DND-41 (cell line): ENCODE data around the gene PPP4C.
A peak's percentile ranks its signal among the peaks of the same experiment; 100 is the strongest.

Source experiments
- ATAC-seq: fragments of 200-7000 bp; cut with Tn5 transposase; 3 replicates; pipeline ENCODE4 v1.9.1; 2021; ENCODE audit warnings: low read depth; ENCODE audit not compliant: insufficient read depth
- DNase-seq: peaks from one replicate; pipeline ENCODE4 v3.0.0-alpha.2; 2020
- H2AFZ ChIP-seq: 2 replicates; pipeline ENCODE4 v1.6.0; 2012; ENCODE audit warnings: low read depth, low read length
- H3K27ac ChIP-seq: 2 replicates; pipeline ENCODE4 v1.5.1; 2012; ENCODE audit warnings: low read length, inconsistent platforms
- H3K27me3 ChIP-seq: fragments of 200-600 bp; sonication (generic); 2 replicates; pipeline ENCODE4 v1.6.0; 2012; ENCODE audit warnings: low read length, mild to moderate bottlenecking, inconsistent platforms; ENCODE audit not compliant: insufficient read depth, poor library complexity
- H3K36me3 ChIP-seq: 2 replicates; pipeline ENCODE4 v1.5.1; 2012; ENCODE audit warnings: low read length, inconsistent platforms; ENCODE audit not compliant: insufficient read depth
- H3K4me1 ChIP-seq: 2 replicates; pipeline ENCODE4 v1.5.1; 2012; ENCODE audit warnings: mild to moderate bottlenecking, low read length; ENCODE audit not compliant: insufficient read depth
- H3K4me2 ChIP-seq: 2 replicates; pipeline ENCODE4 v1.6.0; 2012; ENCODE audit warnings: mild to moderate bottlenecking, moderate library complexity, low read length, inconsistent platforms; ENCODE audit not compliant: insufficient read depth
- H3K4me3 ChIP-seq, 2 experiments: fragments of 200-600 bp in 1 of 2; shearing (Covaris generic) in 1 of 2; 2 replicates each; pipeline ENCODE4 v1.5.1; 2012 to 2016; ENCODE audit warnings: inconsistent platforms in 2 of 2, low read length in 2 of 2, mild to moderate bottlenecking in 2 of 2, low read depth in 1 of 2, moderate library complexity in 1 of 2
- H3K79me2 ChIP-seq: 2 replicates; pipeline ENCODE4 v1.6.0; 2012; ENCODE audit warnings: low read length, inconsistent platforms; ENCODE audit not compliant: insufficient read depth
- H3K9ac ChIP-seq: 2 replicates; pipeline ENCODE4 v1.6.0; 2012; ENCODE audit warnings: low read depth, mild to moderate bottlenecking, inconsistent platforms, low read length, moderate library complexity
- H3K9me3 ChIP-seq: 2 replicates; pipeline ENCODE4 v1.5.1; 2012; ENCODE audit warnings: low read length, moderate library complexity, mild to moderate bottlenecking, inconsistent platforms; ENCODE audit not compliant: insufficient read depth, severe bottlenecking
- H4K20me1 ChIP-seq: 2 replicates; pipeline ENCODE4 v1.6.0; 2012; ENCODE audit warnings: low read length; ENCODE audit not compliant: insufficient read depth
- EZH2 ChIP-seq: IDR thresholded peaks from 3 replicates; pipeline ENCODE4 v1.6.1; 2012; ENCODE audit warnings: borderline replicate concordance, low read depth, mild to moderate bottlenecking, moderate library complexity, low read length, inconsistent platforms; ENCODE audit not compliant: severe bottlenecking
- TF ChIP-seq, protein P1 (sequence below): IDR thresholded peaks from 2 replicates; pipeline ENCODE4 v1.5.1; 2012; ENCODE audit warnings: borderline replicate concordance, low read length, moderate library complexity, mild to moderate bottlenecking; ENCODE audit not compliant: poor library complexity, severe bottlenecking; ENCODE audit errors: extremely low read depth

PPP4C gene

DNA sequence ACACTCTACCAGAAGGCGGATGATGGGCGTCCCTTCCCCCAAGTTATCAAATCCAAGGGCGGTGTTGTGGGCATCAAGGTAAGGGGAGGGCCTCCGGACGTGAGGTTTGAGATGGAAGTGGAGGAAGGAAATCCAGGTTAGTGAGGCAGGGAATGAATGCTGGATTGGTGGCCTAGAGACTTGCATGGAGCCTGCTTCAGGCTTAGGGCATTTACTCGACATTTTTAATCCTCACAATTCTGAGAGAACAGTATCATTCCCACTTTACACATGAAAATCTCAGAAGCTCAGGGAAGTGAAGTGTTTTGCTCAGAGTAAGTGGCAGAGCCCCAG, 8.2 kb upstream of the PPP4C start:
- peak overlapping the region; percentile 94 for H3K9ac ChIP-seq
- H3K79me2 ChIP-seq, result peaks cover 66% of the 10 kb centered on the region
- peak overlapping the region; percentile 83; the same call in 1 of the 2 replicates for H3K27ac ChIP-seq

DNA sequence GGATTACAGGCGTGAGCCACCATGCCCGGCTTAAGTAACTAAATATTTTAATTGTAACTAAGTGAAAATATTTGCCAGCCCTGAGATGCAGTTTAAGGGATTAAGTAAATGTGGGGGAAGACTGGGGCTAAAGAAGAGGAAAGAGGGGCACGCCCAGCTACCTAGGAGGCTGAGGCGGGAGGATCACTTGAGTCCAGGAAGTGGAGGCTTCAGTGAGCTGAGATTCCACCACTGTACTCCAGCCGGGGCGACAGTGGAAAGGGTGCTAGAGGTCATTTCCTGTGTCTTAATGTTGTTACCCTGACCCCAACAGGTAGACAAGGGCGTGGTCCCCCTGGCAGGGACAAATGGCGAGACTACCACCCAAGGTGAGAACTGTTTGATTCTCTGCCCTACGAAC, 7.5 kb upstream of the PPP4C start:
- H3K4me3 ChIP-seq, result no peak overlapping the region
- TF ChIP-seq EZH2, result no peak
- TF ChIP-seq, protein P1, sequence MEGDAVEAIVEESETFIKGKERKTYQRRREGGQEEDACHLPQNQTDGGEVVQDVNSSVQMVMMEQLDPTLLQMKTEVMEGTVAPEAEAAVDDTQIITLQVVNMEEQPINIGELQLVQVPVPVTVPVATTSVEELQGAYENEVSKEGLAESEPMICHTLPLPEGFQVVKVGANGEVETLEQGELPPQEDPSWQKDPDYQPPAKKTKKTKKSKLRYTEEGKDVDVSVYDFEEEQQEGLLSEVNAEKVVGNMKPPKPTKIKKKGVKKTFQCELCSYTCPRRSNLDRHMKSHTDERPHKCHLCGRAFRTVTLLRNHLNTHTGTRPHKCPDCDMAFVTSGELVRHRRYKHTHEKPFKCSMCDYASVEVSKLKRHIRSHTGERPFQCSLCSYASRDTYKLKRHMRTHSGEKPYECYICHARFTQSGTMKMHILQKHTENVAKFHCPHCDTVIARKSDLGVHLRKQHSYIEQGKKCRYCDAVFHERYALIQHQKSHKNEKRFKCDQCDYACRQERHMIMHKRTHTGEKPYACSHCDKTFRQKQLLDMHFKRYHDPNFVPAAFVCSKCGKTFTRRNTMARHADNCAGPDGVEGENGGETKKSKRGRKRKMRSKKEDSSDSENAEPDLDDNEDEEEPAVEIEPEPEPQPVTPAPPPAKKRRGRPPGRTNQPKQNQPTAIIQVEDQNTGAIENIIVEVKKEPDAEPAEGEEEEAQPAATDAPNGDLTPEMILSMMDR, result no peak
- H3K4me1 ChIP-seq, result peaks cover 46% of the 10 kb centered on the region

More for the DNA sequence above, 8.2 kb upstream of the PPP4C start:
- no peak for ATAC-seq
- no peaks in the 10 kb centered on the region for H3K9me3 ChIP-seq
- peaks cover 69% of the 10 kb centered on the region for H3K36me3 ChIP-seq
- H3K4me3 ChIP-seq, result peak overlapping the region in 1 of 2 experiments; percentile 89; a peak in 2 of 4 replicates
- H2AFZ ChIP-seq, result no peak overlapping the region
- peak overlapping the region; percentile 93 for H3K4me2 ChIP-seq
- H3K4me1 ChIP-seq, result peaks cover 49% of the 10 kb centered on the region
- DNase-seq, result no peak
- TF ChIP-seq, protein P1, result no peak
- no peak for TF ChIP-seq EZH2
- H4K20me1 ChIP-seq, result peaks cover 47% of the 10 kb centered on the region
- no peaks in the 10 kb centered on the region for H3K27me3 ChIP-seq

DNA sequence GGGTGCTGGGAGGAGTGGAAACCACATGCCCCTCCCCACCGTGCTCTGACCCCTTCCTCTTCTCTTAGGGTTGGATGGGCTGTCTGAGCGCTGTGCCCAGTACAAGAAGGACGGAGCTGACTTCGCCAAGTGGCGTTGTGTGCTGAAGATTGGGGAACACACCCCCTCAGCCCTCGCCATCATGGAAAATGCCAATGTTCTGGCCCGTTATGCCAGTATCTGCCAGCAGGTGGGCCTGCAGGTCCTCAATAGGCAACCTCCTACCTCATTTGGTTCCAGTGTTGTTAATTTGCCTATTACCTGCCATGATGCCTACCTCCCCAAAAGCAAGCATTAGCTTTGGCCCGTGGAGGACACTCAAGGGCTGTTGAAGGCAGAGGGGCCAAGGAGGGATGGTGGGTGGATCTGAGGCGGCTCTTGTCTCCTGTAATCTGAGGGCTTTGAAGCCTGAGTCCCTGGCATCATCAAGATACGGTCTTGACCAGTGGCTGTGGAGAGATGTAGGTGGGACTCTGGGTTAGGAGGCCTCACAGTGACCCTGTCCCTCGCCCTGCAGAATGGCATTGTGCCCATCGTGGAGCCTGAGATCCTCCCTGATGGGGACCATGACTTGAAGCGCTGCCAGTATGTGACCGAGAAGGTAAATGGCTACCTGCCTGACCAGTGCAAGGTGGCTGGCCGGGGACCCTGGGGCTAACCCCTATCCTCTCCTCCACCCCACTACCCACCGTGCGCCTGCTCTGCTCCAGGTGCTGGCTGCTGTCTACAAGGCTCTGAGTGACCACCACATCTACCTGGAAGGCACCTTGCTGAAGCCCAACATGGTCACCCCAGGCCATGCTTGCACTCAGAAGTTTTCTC, 6.8 kb upstream of the PPP4C start:
- peak; percentile 63 for DNase-seq
- H3K9ac ChIP-seq, result no peak overlapping the region
- H3K27ac ChIP-seq, result peak overlapping the region; percentile 17; the same call in 1 of the 2 replicates
- no peaks in the 10 kb centered on the region for H3K27me3 ChIP-seq
- no peaks in the 10 kb centered on the region for H3K9me3 ChIP-seq
- H3K4me3 ChIP-seq, result no peak overlapping the region
- peaks cover 47% of the 10 kb centered on the region for H4K20me1 ChIP-seq
- peak overlapping the region; percentile 28; the same call in 1 of the 2 replicates for H3K4me2 ChIP-seq
- H2AFZ ChIP-seq, result no peak overlapping the region
- peaks cover 39% of the 10 kb centered on the region for H3K4me1 ChIP-seq
- TF ChIP-seq EZH2, result no peak
- TF ChIP-seq, protein P1, result peak; percentile 78
- ATAC-seq, result no peak
- H3K79me2 ChIP-seq, result peaks cover 57% of the 10 kb centered on the region
- peaks cover 70% of the 10 kb centered on the region for H3K36me3 ChIP-seq

More for the DNA sequence above, 7.5 kb upstream of the PPP4C start:
- DNase-seq, result no peak
- H3K27ac ChIP-seq, result peak overlapping the region; percentile 17; the same call in 1 of the 2 replicates
- peaks cover 64% of the 10 kb centered on the region for H3K79me2 ChIP-seq
- peaks cover 47% of the 10 kb centered on the region for H4K20me1 ChIP-seq
- H3K9me3 ChIP-seq, result no peaks in the 10 kb centered on the region
- H3K9ac ChIP-seq, result no peak overlapping the region
- H3K27me3 ChIP-seq, result no peaks in the 10 kb centered on the region
- ATAC-seq, result no peak
- H3K36me3 ChIP-seq, result peaks cover 70% of the 10 kb centered on the region
- peak overlapping the region; percentile 28; the same call in 1 of the 2 replicates for H3K4me2 ChIP-seq
- H2AFZ ChIP-seq, result no peak overlapping the region
